Measurements from ENCODE around the gene ANKRD13A.
"Not testable (repeated sequence)": the region's sequence is repeated elsewhere in the genome, so short reads cannot be mapped to it uniquely, and the experiment has no call there.

Gene ANKRD13A

GRCh38 chr12:109986236-109986635 is 13.0 kb upstream of the ANKRD13A start:
- not testable (repeated sequence) for DNase-seq

GRCh38 chr12:109987615-109988014 is 11.6 kb upstream of the ANKRD13A start:
- no peak for DNase-seq

DNA sequence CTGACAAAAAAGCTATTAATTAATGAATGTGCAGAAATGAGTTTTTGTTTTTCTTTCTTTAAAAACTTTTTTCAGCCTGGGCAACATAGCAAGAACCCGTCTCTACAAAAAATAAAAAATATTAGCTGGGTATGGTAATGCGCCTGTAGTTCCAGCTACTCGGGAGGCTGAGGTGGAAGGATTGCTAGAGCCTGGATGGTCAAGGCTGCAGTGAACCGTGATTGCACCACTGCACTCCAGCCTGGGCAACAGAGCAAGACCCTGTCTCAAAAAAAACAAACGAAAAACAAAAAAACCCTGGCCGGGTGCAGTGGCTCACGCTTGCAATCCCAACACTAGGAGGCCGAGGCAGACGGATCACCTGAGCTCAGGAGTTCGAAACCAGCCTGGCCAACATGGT is 11.0 kb upstream of the ANKRD13A start:
- DNase-seq: no peak

DNA sequence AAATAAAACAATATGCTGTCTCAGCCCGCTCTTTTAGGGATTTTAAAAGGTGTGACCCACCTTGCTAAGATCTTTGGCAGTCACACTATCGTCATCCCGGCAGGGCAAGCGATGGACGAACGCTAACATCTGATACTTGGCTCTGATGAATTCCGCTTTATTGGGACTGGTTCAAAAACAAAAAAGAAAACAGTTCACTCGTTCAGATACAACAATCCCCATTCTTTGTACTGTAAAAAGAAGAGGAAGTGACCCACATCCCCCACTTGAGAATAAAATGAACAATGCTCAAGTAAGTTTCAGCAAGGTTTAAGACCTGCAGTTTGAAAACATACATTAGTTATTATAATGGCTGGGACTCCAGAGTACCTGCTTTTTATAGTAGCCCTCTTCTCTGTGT is 10.3 kb upstream of the ANKRD13A start:
- no peak for DNase-seq

DNA sequence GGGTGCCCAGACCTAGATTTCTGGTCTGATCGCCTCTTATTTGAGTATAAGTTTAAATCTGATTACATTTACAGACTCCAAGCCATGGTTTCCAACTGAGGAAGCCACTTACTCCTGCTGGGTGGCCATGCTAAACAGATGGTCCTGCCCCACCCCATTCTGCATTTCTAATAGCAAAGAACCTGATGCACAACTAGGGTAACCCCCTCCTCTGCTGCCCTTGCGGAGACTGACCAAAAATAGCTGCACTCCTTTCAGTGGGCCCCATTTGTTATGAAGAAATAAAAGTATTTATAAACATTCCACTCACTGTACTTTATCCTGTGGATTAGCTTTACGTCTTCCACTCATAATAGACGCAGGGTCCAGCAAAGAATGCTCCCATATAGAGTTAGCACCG is 9.8 kb upstream of the ANKRD13A start:
- no peak for DNase-seq

- DNase-seq: no peak
Measured at GRCh38 chr12:109991586-109991985, 7.6 kb upstream of the ANKRD13A start.

GRCh38 chr12:109993091-109993490 is 6.1 kb upstream of the ANKRD13A start:
- DNase-seq: no peak

GRCh38 chr12:109994401-109995175 is 4.6 kb upstream of the ANKRD13A start:
- DNase-seq: no peak

DNA sequence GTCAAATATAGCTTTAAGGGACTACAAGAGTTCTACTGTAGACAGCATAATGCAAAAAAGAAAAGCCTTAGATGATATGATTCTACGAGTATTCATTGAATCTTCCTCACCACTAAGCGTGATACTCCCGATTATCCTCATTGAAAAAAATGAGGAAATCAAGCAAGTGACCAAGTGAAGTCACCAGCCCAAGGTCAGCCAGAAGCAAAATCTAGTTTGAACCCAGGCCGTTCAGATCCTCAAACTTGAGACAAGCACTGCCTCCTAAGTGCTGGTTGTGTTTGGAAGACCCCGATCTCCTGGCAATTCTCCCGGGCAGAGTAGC is 3.9 kb upstream of the ANKRD13A start:
- DNase-seq: no peak

DNA sequence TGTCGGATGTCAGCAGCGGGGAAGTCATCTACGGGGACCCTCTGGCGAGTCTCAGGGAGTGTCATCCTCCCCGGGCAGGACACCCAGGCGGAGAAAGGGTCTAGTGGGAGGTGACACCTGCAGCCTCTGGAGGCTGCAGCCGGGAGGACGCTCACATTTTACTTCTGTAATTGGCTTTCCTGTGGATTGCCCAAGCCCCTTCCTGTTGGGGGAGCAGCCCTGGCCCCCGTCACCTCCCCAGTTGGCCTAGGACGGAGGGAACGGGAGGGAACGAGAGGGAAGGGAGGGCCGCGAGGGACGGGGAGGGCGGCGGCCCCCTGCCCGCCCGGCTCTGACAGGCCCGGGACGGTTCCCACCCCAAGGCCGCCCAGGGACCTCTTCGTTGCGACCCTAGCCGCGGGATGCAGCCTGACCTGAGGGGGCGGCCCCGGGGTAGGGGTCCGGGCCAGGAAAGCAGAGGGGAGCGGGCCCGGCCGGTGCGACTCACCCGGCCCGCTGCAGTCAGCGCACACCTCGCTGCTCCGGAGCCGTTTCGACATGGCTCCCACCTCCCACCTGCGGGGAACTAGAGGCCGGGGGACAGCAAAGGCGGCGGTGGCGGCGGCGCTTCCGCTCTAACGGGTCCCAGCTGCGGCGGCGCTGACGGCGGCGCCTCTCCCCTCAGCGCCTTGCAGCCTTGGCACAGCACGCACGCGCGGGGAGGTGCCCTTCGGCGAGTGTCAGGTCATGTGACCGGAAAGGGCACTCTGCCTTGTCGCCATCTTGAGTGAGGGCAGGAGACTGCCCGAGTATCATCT is 3.3 kb upstream of the ANKRD13A start, which contains the start of gene GIT2:
TSS of gene GIT2 (minus strand) at position 683 of the 797 bp plus-strand sequence. CDS start at position 539, 144 bp downstream.
- DNase-seq: peak; percentile 58

DNA sequence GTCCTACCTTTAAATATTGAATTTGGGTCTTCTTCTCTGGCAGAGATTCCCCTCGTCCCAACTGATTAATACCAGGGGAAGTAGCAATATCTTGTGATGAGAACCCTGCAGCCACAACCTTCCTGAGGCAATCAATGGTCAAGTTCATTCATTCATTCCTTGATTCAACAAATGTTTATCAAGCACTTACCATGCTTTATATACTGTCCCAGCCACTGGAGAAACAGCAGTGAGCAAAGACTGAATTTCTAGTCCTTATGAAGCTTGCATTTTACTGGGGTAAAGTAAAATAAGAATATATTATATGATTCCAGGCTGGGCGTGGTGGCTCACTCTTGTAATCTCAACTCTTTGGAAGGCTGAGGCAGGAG is 2.8 kb upstream of the ANKRD13A start:
- no peak for DNase-seq

DNA sequence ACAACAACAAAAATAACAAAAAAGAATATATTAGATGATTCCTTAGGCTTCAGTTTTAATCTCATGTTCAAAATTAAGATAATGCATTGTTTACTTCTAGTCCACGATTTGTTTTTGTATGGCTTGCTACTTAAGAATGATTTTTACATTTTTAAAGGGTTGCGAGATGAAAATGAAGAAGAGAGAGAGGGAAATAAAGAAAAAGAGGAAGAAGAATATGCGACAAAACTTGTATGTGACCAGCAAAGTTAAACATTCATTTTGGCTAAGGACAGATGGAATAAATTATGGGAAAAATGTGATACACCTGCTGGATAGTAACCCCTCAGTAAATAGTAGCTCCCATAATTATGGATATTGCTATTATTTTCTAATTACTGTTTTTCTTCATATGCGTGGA is 1.8 kb upstream of the ANKRD13A start:
- no peak for DNase-seq

DNA sequence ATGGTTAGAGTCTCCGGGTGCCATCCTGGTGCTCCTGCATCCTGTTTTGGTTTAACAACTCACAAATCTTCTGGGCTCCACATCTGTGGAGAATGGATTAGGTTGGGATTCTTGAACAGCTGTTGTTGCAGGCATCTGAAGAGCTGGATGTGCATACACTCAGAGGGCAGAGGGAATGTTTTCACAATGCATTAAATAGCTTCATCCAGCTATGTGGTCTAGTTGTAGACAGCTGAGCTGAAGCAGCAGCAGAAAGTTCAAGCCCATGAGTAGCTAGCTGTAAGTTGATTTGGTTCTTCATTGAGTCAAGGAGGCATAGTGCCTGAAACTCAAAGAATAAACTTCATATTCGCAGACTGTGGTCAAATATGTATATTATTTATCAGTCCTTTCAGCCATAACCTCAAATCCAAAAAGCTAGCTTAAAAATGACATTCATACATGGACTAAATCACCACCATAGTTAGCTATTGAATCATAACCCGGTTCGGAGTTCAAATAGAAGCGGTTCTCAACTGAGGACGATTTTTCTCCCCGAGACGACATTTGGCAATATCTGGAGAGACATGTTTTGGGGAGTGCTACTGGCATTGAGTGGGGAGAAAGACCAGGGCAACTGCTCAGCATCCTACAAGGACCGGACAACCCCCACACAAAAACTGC is 858 bp upstream of the ANKRD13A start:
- DNase-seq: no peak

DNA sequence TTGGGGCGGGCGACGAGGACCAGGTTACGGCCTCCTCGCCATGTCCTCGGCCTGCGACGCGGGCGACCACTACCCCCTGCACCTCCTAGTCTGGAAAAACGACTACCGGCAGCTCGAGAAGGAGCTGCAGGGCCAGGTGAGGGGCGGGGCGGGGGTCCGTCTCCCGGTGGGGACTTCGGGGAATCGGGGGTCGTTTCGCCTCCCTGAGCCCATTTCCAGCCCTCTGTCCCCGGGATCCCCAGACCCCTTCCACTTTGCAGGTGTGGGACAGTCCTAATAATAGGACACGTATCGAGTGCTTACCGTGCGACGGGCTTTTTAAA is 380 bp downstream of the ANKRD13A start:
- DNase-seq: no peak

- DNase-seq: no peak
Measured at GRCh38 chr12:109999983-110000505, 814 bp downstream of the ANKRD13A start.

DNA sequence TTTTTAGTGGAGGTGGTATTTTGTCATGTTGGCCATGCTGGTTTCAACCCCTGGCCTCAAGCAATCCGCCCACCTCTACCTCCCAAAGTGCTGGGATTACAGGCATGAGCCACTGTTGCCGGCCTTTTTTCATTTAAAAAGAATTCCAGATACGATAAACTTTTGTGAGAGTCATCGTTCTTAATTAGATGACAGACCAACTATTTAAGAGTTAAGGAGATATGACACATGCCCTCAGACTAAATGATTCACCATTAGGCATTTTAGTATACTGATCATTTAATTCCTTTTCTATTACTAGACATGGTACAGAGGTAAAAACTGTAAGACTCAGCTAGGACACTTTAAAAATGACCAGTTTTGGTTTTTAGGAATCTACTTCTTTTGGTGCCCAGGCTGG is 2.4 kb downstream of the ANKRD13A start:
- no peak for DNase-seq

- DNase-seq: no peak
Measured at GRCh38 chr12:110002676-110003515, 3.7 kb downstream of the ANKRD13A start.

GRCh38 chr12:110004598-110004997 is 5.4 kb downstream of the ANKRD13A start:
- DNase-seq: no peak

- DNase-seq: no peak
Measured at GRCh38 chr12:110005319-110005973, 6.2 kb downstream of the ANKRD13A start.

DNA sequence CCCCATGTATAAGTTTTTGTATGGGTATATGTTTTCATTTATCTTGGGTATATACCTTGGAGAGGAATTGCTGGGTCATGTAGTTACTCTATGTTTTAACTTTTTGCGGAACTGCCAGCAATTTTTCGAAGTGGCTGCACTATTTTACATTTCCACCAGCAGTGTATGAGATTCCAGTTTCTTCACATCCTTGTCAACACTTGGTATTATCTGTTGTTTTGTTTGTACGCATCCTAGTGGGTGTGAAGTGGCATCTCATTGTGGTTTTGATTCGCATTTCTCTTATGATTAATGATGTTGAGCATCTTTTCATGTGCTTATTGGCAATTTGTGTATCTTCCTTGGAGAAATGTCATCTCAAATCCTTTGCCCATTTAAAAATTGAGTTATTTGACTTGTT is 6.9 kb downstream of the ANKRD13A start:
- DNase-seq: no peak

DNA sequence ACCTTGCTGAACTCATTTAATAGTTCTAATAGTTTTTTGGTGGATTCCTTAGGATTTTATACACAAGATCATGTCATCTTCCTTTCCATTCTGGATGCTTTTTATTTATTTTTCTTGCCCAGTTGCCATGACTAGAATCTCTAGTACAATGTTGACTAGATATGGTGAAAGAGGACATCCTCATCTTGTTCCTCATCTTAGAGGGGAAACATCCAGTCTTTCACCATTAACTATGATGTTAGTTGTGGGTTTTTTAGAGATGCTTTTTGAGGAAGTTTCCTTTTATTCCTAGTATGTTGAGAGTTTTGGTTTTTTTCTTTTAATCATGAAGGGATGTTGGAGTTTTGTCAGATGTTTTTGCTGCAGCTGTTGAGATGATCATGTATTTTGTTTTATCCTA is 8.7 kb downstream of the ANKRD13A start:
- no peak for DNase-seq

- DNase-seq: not testable (repeated sequence)
Measured at GRCh38 chr12:110008681-110009398, 9.6 kb downstream of the ANKRD13A start.

Measured in NCI-H1436 treated with DMSO at 0.1 percent for 48 hours (cell line).